HuH-7.5 (cell line): ENCODE data around the gene RBM19.
"Not testable (repeated sequence)": the region's sequence is repeated elsewhere in the genome, so short reads cannot be mapped to it uniquely, and the experiment has no call there.

Experiments
- DNase-seq: peaks from one replicate; pipeline ENCODE4 v3.0.0; 2011; ENCODE audit warnings: low spot score

RBM19 gene

GRCh38 chr12:113965951-113966797, at the start of gene RBM19:
RBM19 (minus strand) TSS chr12:113966325; CDS start chr12:113966227, 98 bp downstream.
- DNase-seq, result peak; percentile 81

GRCh38 chr12:114015851-114016250, 49.7 kb upstream of the RBM19 start:
- DNase-seq, result no peak

DNA sequence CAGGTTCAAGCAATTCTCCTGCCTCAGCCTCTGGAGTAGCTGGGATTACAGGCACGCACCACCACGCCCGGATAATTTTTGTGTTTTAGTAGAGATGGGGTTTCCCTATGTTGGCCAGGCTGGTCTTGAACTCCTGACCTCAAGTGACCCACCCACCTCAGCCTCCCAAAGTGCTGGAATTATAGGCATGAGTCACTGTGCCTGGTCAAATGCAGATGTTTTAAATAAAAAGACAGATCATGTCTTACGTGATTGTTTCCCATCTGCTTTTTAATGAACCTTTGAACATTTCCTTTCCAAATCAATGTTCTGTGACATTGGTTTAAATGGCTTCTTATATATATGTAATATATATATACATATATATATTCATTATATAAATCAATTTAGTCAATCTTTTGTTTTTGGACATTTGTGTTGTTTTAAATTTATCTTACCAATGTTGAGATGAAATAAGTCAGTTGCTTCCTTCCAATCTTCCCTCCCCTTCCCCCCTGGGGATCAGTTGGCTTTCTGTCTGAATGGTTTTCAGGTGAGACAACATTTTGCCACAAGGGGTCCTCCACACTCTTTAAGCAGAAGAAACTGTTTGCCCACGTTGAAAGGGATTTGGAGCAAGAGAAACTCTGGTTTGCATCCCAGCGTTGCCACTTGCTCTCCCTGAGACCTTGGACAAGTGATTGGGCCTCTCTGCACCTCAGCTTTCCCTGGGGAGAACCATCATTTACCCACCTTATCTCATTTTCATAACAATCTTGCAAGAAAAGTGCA, 47.6 kb upstream of the RBM19 start:
- DNase-seq, result no peak

GRCh38 chr12:114012744-114013431, 46.8 kb upstream of the RBM19 start:
- no peak for DNase-seq

GRCh38 chr12:114011711-114012110, 45.6 kb upstream of the RBM19 start:
- no peak for DNase-seq

DNA sequence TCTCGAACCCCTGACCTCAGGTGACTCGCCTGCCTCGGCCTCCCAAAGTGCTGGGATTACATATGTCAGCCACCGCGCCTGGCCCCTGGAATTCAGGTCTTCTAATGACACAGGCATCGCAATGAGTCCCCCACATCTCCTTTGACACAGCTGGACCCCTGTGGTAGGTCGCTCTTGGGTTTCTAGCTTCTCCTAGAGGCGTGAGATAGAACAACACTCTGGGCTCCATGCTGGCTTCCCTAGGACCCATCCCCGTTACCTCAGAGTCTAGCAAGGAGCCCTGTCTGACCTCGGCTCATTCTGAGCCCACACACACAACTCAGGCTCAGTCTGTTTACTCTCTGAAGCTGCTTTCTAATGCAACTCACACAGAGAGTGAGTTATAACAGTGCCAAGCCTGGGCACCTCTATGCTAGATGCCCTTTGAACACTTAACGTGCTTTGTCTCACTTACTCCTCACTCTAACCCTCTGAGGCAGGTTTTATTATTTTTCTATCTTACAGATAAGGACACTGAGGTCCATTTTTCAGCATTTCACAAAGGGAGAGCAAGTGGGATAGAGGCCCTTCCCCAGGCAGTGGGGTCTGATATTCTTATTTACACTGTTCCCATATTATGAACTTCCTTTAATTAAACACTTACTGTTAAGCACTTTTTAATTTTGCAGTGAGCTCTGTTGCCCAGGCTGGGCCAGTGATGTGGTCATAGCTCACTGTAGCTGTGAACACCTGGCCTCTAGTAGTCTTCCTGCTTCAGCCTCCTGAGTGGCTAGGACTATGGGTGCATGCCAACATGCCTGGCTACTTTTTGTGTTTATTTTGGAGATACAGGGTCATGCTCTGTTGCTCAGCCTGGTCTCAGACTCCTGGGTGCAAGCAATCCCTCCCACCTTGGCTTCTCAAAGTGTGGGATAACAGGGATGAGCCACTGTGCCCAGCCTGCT, 40.6 kb upstream of the RBM19 start:
- no peak for DNase-seq

- no peak for DNase-seq
These were observed 38.3 kb upstream of the RBM19 start for GRCh38 chr12:114004402-114004801.

DNA sequence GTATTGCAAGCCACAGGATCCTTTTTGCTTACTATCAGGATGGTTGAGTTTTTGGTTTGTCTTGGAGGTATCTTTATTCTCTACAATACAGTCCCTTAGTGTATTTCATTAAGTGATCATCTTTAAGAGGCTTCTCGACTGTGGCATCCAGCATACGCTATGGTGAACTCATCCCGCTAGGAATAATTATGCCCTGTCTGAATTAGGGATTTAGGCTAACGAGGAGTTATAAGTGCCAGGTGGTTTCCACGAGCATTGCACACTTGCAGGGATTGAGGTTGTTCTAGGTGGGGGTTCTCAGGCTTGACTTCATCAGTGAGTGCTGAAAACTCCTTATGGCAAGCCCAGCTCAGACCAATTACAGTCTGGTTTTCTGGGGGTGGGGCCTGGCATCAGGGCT, 37.2 kb upstream of the RBM19 start:
- DNase-seq, result no peak

- no peak for DNase-seq
These were observed 35.6 kb upstream of the RBM19 start for GRCh38 chr12:114001511-114002340.

- no peak for DNase-seq
These were observed 34.7 kb upstream of the RBM19 start for GRCh38 chr12:114000861-114001260.

DNA sequence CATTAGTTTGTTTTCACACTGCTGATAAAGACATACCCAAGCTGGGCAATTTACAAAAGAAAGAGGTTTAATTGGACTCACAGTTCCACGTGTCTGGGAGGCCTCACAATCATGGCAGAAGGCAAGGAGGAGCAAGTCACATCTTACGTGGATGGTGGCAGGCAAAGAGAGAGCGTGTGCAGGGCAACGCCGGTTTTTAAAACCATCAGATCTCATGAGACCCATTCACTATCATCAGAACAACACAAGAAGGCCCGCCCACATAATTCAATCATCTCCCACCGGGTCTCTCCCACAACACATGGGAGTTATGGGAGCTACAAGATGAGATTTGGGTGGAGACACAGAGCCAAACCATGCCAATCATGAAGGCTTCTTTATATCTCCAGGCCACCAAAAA, 34.1 kb upstream of the RBM19 start:
- DNase-seq, result not testable (repeated sequence)

DNA sequence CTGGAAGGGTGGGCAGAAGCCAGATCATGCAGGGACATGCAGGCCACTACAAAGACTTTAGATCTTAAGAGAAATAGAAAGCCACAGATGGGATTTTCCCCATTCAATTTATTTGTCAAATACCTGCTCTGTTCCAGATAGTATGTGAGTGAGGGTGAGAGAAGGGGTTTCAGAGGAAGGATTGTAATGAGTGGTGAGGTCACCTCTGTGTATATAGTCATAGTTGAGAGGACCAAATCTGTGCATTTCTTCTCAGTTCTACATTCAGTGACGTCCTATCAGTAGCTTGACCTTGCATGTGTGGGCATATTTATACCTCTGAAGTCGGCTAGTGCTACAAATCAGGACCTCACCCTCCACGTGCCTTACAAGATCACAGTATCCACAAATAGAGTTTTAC, 31.2 kb upstream of the RBM19 start:
- DNase-seq, result no peak

DNA sequence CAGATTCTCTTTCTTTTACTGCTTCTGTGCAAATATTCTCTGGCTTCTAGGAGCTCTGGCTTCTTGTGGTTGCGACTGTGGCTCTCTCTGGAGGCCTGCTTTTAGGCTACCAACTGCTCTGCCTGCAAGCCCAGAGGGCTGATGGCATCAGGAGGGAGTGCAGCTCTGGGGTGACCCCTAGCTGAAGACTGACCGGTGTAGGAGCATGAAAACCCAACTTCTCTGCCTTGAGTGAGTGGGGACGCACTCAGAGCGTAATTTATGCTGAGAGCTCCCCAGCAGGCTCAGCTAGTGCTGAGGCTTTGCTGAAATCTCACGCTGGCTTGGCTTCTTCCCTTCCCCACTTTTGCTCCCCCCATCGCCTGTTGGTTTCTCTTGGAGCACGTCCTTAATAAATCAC, 29.9 kb upstream of the RBM19 start:
- no peak for DNase-seq

GRCh38 chr12:113994051-113994450, 27.9 kb upstream of the RBM19 start:
- DNase-seq, result no peak

DNA sequence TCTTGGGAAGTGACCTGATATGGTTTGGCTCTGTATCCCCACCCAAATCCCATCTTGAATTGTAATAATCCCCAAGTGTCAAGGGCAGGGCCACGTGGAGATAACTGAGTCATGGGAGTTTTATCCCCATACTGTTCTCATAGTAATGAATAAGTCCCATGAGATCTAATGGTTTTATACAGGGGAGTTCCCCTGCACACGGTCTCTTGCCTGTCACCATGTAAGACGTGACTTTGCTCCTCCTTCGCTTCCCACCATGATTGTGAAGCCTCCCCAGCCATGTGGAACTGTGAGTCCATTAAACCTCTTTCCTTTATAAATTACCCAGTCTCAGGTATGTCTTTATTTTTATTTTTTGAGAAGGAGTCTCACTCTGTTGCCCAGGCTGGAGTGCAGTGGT, 26.6 kb upstream of the RBM19 start:
- DNase-seq, result not testable (repeated sequence)

DNA sequence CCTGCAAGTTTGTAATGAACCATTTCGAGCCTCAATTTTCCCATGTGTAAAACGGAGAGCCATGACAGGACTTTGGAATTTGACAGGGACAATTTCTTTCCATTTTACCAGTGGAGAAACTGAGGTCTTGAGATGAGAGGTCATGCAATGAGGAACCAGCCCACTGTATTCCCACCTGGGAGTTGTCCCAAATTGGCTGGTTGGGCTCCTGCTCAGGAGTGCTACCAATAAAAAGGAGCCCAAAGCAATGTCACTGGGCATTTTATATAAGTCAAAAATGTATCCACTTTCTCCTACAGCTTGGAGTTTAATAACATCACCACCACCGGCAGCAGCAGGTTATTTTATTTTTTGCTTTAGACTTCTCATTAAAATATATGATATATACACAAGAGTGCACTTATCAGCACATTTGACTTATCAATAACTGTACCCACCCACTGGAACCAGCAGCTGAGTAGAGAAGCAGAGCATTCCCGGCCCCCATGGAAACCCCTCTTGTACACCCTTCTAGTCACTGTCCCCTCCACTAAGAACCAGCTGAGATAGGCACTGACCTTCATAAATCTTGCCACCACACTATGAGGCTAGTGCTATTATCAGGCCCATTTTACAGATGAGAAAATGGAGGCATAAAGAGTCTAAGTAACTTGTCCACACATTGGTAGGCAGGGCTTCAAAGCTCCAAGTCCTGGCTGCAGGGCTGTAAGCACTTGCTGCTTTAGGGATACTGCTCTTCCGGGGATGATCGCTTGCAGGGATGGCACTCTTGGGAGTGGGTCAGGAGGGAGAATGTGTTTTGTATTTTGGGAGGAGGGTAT, 25.3 kb upstream of the RBM19 start:
- DNase-seq, result no peak

DNA sequence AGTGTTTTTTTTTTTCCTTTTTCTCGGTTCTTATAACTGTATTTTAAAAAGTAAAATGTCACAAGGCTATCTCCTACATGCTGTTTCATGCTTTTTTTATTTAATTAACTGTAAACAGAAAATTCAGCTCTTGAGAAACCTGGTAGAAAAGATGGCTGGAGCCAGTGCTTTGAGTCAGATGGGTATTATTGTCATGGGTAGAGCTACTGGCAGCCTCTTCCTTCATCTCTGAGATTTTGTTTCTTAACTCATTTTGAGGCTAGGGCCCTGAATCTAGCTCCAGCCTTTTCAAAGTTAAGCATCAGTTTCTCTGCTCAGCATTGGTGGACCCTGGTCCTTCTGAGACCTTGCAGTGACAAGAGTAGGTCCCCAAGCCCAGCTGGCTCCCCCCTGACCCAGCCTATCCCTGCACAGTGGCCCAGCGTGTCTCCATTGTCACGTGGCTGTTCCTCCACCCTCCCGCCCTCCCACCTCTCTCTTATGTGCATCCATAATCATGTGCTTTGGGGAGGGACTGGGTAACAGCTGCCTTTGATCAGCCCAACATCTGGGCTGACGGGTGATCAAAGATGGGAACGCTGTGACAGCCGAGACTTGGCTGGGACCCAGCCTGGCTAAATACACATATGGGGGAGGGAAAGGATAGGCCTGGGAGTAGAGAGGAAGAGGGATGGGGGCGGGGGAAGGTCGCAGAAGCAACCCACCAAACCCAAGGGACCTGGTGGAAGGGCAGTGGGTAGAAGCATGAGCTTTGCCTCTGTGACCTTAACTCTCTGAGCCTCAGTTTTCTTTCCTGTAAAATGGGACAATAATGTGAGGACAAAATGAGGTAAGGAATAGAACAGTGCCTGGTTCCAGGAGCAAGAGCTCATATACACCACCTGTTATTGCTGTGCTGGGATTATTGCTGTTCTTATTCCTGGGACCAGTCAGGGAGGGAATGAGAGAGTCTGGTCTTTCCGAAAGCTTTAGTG, 24.4 kb upstream of the RBM19 start:
- DNase-seq, result no peak

DNA sequence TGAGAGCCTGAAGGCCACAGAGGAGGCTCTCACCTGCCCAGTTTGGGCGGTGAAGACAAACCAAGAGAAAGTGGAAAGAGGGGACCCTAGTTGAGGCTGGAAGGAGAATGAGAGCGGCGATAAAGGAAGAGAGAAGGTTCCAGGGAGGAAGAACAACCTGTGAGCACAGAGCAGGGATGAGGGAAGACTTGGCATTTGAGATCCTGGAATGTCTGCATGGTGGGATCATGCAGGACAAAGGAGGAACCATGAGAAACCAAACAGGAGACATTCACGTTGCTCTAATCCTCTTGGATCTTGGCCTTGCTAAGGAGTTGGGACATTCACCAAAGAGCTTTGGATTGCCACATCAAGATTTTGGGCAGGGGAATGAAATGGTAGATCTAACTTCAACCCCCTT, 22.9 kb upstream of the RBM19 start:
- DNase-seq, result no peak

GRCh38 chr12:113988064-113988451, 21.9 kb upstream of the RBM19 start:
- no peak for DNase-seq
